Neural progenitor cell (in vitro differentiated cells): ENCODE results near the gene EFNA2.

Source experiments
- EZH2 ChIP-seq: fragments of 200-600 bp; sonication (generic); IDR thresholded peaks from 2 replicates; pipeline ENCODE4 v1.6.1; 2017; ENCODE audit warnings: antibody characterized with exemption, mild to moderate bottlenecking, moderate library complexity
- EZH2phosphoT487 ChIP-seq: fragments of 200-600 bp; sonication (generic); IDR thresholded peaks from 2 replicates; pipeline ENCODE4 v1.6.1; 2017; ENCODE audit warnings: antibody characterized with exemption
- TF ChIP-seq, protein P1 (sequence below): fragments of 200-600 bp; sonication (generic); IDR thresholded peaks from 2 replicates; pipeline ENCODE4 v1.5.1; 2017; ENCODE audit warnings: antibody characterized with exemption, mild to moderate bottlenecking

- TF ChIP-seq, protein P1, sequence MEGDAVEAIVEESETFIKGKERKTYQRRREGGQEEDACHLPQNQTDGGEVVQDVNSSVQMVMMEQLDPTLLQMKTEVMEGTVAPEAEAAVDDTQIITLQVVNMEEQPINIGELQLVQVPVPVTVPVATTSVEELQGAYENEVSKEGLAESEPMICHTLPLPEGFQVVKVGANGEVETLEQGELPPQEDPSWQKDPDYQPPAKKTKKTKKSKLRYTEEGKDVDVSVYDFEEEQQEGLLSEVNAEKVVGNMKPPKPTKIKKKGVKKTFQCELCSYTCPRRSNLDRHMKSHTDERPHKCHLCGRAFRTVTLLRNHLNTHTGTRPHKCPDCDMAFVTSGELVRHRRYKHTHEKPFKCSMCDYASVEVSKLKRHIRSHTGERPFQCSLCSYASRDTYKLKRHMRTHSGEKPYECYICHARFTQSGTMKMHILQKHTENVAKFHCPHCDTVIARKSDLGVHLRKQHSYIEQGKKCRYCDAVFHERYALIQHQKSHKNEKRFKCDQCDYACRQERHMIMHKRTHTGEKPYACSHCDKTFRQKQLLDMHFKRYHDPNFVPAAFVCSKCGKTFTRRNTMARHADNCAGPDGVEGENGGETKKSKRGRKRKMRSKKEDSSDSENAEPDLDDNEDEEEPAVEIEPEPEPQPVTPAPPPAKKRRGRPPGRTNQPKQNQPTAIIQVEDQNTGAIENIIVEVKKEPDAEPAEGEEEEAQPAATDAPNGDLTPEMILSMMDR, result no peak
- TF ChIP-seq EZH2phosphoT487 (no peak), EZH2 (no peak)
Observed at GRCh38 chr19:1277061-1277460, 8.6 kb upstream of the EFNA2 start.
